Hepatocyte (in vitro differentiated cells): ENCODE measurements around the gene GAS2. TPM values are rescaled to one million over a fixed set of nuclear protein-coding genes. Genes with fewer than 3 reads are reported as not detected.

Experiments used
- DNase-seq: peaks from one replicate; pipeline ENCODE4 v3.0.0-alpha.2; 2016; ENCODE audit warnings: low spot score
- H2AFZ ChIP-seq: fragments of 200-600 bp; sonication (generic); 2 replicates; pipeline ENCODE4 v1.6.0; 2016; ENCODE audit warnings: antibody characterized with exemption, mild to moderate bottlenecking
- H3K27ac ChIP-seq: fragments of 200-600 bp; sonication (generic); 2 replicates; pipeline ENCODE4 v1.5.1; 2016; ENCODE audit warnings: mild to moderate bottlenecking
- H3K27me3 ChIP-seq: fragments of 200-600 bp; sonication (generic); 2 replicates; pipeline ENCODE4 v1.6.1; 2016
- H3K36me3 ChIP-seq: fragments of 200-600 bp; sonication (generic); replicated peaks from 2 replicates; pipeline ENCODE4 v1.5.1; 2016; ENCODE audit warnings: low read depth; ENCODE audit not compliant: insufficient read depth
- H3K4me1 ChIP-seq: fragments of 200-600 bp; sonication (generic); 2 replicates; pipeline ENCODE4 v1.5.1; 2016; ENCODE audit warnings: mild to moderate bottlenecking, moderate library complexity; ENCODE audit not compliant: insufficient read depth
- H3K4me2 ChIP-seq: fragments of 200-600 bp; sonication (generic); 2 replicates; pipeline ENCODE4 v1.6.0; 2016
- H3K4me3 ChIP-seq: fragments of 200-600 bp; sonication (generic); 2 replicates; pipeline ENCODE4 v1.5.1; 2016; ENCODE audit warnings: mild to moderate bottlenecking
- H3K79me2 ChIP-seq: fragments of 200-600 bp; sonication (generic); 2 replicates; pipeline ENCODE4 v1.6.0; 2017; ENCODE audit warnings: mild to moderate bottlenecking
- H3K9me2 ChIP-seq: fragments of 200-600 bp; sonication (generic); replicated peaks from 2 replicates; pipeline ENCODE4 v1.6.0; 2017; ENCODE audit warnings: mild to moderate bottlenecking; ENCODE audit not compliant: insufficient read depth
- H3K9me3 ChIP-seq: fragments of 200-600 bp; sonication (generic); 2 replicates; pipeline ENCODE4 v1.5.1; 2016; ENCODE audit warnings: low read depth, mild to moderate bottlenecking
- H4K20me1 ChIP-seq: fragments of 200-600 bp; sonication (generic); 2 replicates; pipeline ENCODE4 v1.6.0; 2016; ENCODE audit warnings: mild to moderate bottlenecking; ENCODE audit not compliant: insufficient read depth, poor library complexity, severe bottlenecking
- EZH2 ChIP-seq: fragments of 200-600 bp; sonication (generic); IDR thresholded peaks from 2 replicates; pipeline ENCODE4 v1.6.1; 2016; ENCODE audit warnings: antibody characterized with exemption, mild to moderate bottlenecking, borderline replicate concordance
- EZH2phosphoT487 ChIP-seq: fragments of 200-600 bp; sonication (generic); IDR thresholded peaks from one replicate; pipeline ENCODE4 v1.6.1; 2018; ENCODE audit warnings: antibody characterized with exemption, mild to moderate bottlenecking, low read depth, moderate library complexity; ENCODE audit not compliant: unreplicated experiment, severe bottlenecking
- WGBS: methylation state at CpG from one replicate; pipeline ENCODE4 v1.1.6; 2016; ENCODE audit warnings: low lambda C conversion rate; ENCODE audit errors: missing lambda C conversion rate; 5-methylcytosine and 5-hydroxymethylcytosine counted together
- polyA plus RNA-seq: library from polyadenylated mRNA; unstranded; fragments of >200 nt; fragmentation: Nextera tagmentation; extraction: Ambion mirVana; gene quantifications from 2 replicates; pipeline ENCODE4 v1.2.1, GENCODE V29; 2016
- total RNA-seq: library from RNA; depleted of rRNA; stranded (reverse); fragments of >200 nt; gene quantifications from 2 replicates; pipeline ENCODE4 v1.2.3, GENCODE V29; 2014
- TF ChIP-seq, protein P1 (sequence below): fragments of 200-600 bp; sonication (generic); IDR thresholded peaks from 2 replicates; pipeline ENCODE4 v1.5.1; 2016; ENCODE audit warnings: antibody characterized with exemption, mild to moderate bottlenecking; ENCODE audit not compliant: poor library complexity

GAS2 gene
- total RNA-seq = 35.2 and 37.0 TPM in 2 replicates
- polyA plus RNA-seq = 10.4 and 13.3 TPM in 2 replicates

GRCh38 chr11:22666325-22666687 lies at the start of gene GAS2:
GAS2 (plus strand) TSS chr11:22666611; CDS start chr11:22674870, 8,259 bp downstream.
- no peaks in the 10 kb centered on the region for H3K9me2 ChIP-seq
- H3K4me2 ChIP-seq = peak within 1 kb of the TSS; percentile 74
- H3K36me3 ChIP-seq = no peaks in the 10 kb centered on the region
- no peaks in the 10 kb centered on the region for H3K4me1 ChIP-seq
- 7% methylated on average over 8 of the region's 8 CpGs for WGBS
- H3K79me2 ChIP-seq = no peaks in the 10 kb centered on the region
- TF ChIP-seq, protein P1, sequence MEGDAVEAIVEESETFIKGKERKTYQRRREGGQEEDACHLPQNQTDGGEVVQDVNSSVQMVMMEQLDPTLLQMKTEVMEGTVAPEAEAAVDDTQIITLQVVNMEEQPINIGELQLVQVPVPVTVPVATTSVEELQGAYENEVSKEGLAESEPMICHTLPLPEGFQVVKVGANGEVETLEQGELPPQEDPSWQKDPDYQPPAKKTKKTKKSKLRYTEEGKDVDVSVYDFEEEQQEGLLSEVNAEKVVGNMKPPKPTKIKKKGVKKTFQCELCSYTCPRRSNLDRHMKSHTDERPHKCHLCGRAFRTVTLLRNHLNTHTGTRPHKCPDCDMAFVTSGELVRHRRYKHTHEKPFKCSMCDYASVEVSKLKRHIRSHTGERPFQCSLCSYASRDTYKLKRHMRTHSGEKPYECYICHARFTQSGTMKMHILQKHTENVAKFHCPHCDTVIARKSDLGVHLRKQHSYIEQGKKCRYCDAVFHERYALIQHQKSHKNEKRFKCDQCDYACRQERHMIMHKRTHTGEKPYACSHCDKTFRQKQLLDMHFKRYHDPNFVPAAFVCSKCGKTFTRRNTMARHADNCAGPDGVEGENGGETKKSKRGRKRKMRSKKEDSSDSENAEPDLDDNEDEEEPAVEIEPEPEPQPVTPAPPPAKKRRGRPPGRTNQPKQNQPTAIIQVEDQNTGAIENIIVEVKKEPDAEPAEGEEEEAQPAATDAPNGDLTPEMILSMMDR = no peak
- TF ChIP-seq EZH2phosphoT487 (no peak), EZH2 (no peak)
- no peak for DNase-seq
- peak within 1 kb of the TSS; percentile 66 for H2AFZ ChIP-seq
- peak within 1 kb of the TSS; percentile 74 for H3K27ac ChIP-seq
- no peaks in the 10 kb centered on the region for H3K9me3 ChIP-seq
- no peaks in the 10 kb centered on the region for H4K20me1 ChIP-seq
- peaks cover 8% of the 10 kb centered on the region for H3K27me3 ChIP-seq
- peak within 1 kb of the TSS; percentile 48 for H3K4me3 ChIP-seq

GRCh38 chr11:22617868-22618267 lies 48.5 kb upstream of the GAS2 start:
- WGBS = 94% methylated on average over 5 of the region's 5 CpGs
- no peak for DNase-seq
- Histone ChIP-seq H3K4me2 (no peak overlapping the region), H3K27me3 (no peaks in the 10 kb centered on the region), H3K4me3 (no peak overlapping the region), H3K9me2 (no peaks in the 10 kb centered on the region), H3K9me3 (no peaks in the 10 kb centered on the region), H3K79me2 (peaks cover 15% of the 10 kb centered on the region), H3K4me1 (no peaks in the 10 kb centered on the region), H2AFZ (no peak overlapping the region), H3K36me3 (no peaks in the 10 kb centered on the region), H4K20me1 (no peaks in the 10 kb centered on the region), H3K27ac (no peak overlapping the region)
- TF ChIP-seq EZH2 = no peak

DNA sequence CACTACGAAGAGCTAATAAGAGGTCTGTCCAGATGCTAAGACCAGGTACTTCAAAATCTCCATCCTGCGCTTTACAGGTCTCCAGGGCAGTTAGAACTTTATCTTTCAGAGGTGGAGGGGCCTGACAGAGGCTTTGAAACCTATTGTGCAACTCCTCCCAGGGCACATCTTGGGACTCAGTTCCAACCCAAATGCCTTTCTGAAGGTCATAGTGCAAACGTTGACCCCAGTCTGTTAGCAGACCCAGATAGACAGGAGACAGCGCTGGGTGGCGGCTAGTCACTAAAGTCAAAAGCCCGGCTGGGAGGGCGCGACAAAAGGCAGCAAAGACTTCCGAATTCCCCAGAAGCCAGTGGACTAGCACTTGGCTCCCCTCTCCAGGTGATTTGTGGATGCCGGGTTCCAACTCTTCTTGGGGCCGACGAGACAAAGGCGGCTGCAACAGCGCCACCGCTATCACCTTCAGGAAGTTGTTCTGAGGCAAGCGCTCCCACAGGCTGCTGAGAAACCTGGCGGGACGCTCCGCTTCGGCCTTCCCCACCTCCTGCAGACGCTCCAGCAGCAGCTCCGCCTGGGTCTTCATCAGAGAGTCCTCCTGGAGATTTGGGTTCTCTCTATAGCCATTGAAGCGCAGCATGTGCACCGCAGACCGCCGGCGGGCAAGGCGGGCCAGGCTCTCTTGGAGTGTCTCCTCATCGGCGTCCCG lies 41.5 kb upstream of the GAS2 start:
- Histone ChIP-seq H3K4me1 (peaks cover 6% of the 10 kb centered on the region), H3K4me3 (peak overlapping the region; percentile 93), H3K36me3 (no peaks in the 10 kb centered on the region), H3K9me2 (no peaks in the 10 kb centered on the region), H3K27ac (peak overlapping the region; percentile 99), H3K79me2 (peaks cover 33% of the 10 kb centered on the region), H3K9me3 (no peaks in the 10 kb centered on the region), H4K20me1 (no peaks in the 10 kb centered on the region), H3K27me3 (no peaks in the 10 kb centered on the region), H3K4me2 (peak overlapping the region; percentile 92), H2AFZ (peak overlapping the region; percentile 96)
- 3% methylated on average over 31 of the region's 31 CpGs for WGBS
- DNase-seq = peak; percentile 85
- no peak for TF ChIP-seq EZH2phosphoT487
- TF ChIP-seq, protein P1 = peak; percentile 56

GRCh38 chr11:22625448-22626287 lies 40.7 kb upstream of the GAS2 start, which contains the start of gene FANCF:
FANCF (minus strand) TSS chr11:22625823; CDS start chr11:22625810, 13 bp downstream.
- Histone ChIP-seq H3K27me3 (no peaks in the 10 kb centered on the region), H3K9me3 (no peaks in the 10 kb centered on the region), H2AFZ (peak within 1 kb of the TSS; percentile 96), H4K20me1 (no peaks in the 10 kb centered on the region), H3K27ac (peak within 1 kb of the TSS; percentile 99), H3K4me1 (peaks cover 6% of the 10 kb centered on the region), H3K4me3 (peak within 1 kb of the TSS; percentile 93), H3K79me2 (peaks cover 33% of the 10 kb centered on the region), H3K4me2 (peak within 1 kb of the TSS; percentile 92), H3K36me3 (no peaks in the 10 kb centered on the region), H3K9me2 (no peaks in the 10 kb centered on the region)
- TF ChIP-seq EZH2phosphoT487 (no peak), EZH2 (no peak)
- TF ChIP-seq, protein P1 = no peak
- 3% methylated on average over 55 of the region's 55 CpGs for WGBS
- DNase-seq = peak; percentile 95
